NOMO-1 treated with dmso at 0.1 percent for 144 hours (cell line): ENCODE measurements around the gene TRMT112.

Experiments used
- DNase-seq: peaks from one replicate; lab custom pipeline; 2025; ENCODE audit not compliant: unreplicated experiment; lab: John Stamatoyannopoulos, UW

TRMT112 gene

GRCh38 chr11:64276653-64277431, 40.5 kb downstream of the TRMT112 start:
- no peak for DNase-seq

- DNase-seq: no peak
Observed at GRCh38 chr11:64275841-64276240, 41.5 kb downstream of the TRMT112 start.

- no peak for DNase-seq
Observed at GRCh38 chr11:64275031-64275800, 42.1 kb downstream of the TRMT112 start.

GRCh38 chr11:64269540-64270220, 47.7 kb downstream of the TRMT112 start:
- DNase-seq: peak; percentile 99

GRCh38 chr11:64268893-64269539, 48.3 kb downstream of the TRMT112 start:
- peak; percentile 31 for DNase-seq

- no peak for DNase-seq
Observed at GRCh38 chr11:64268025-64268892, 49.1 kb downstream of the TRMT112 start.

GRCh38 chr11:64267207-64267945, 50.0 kb downstream of the TRMT112 start:
- no peak for DNase-seq
